ENCODE data around the gene PTCD2. TPM values are rescaled to one million over a fixed set of nuclear protein-coding genes. Genes with fewer than 3 reads are reported as not detected.

PTCD2 gene
- total RNA-seq, 1 donor = 11.7 TPM

DNA sequence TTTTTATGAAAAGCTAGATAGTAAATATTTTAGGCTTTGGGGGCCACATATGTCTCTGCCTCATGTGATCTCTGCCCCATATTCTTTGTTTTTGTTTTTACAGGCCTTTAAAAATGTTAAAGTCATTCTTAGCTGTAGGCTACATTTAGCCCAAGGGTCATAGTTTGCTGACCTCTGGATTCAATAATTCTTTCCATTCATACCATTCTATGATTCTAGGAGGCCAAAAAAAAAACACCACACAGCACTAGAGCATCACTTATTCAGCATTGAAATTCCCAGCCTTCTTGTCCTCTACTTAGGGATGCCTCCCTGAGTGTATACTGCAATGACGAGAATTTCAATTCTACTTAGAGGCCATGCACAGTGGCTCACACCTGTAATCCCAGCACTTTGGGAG, 17.0 kb downstream of the PTCD2 start:
- TF ChIP-seq, protein P1, sequence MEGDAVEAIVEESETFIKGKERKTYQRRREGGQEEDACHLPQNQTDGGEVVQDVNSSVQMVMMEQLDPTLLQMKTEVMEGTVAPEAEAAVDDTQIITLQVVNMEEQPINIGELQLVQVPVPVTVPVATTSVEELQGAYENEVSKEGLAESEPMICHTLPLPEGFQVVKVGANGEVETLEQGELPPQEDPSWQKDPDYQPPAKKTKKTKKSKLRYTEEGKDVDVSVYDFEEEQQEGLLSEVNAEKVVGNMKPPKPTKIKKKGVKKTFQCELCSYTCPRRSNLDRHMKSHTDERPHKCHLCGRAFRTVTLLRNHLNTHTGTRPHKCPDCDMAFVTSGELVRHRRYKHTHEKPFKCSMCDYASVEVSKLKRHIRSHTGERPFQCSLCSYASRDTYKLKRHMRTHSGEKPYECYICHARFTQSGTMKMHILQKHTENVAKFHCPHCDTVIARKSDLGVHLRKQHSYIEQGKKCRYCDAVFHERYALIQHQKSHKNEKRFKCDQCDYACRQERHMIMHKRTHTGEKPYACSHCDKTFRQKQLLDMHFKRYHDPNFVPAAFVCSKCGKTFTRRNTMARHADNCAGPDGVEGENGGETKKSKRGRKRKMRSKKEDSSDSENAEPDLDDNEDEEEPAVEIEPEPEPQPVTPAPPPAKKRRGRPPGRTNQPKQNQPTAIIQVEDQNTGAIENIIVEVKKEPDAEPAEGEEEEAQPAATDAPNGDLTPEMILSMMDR (IDR thresholded peaks at IDR 0.05; ENCODE audit: insufficient read depth, low read depth, low read length) = no peak
- H3K4me3 ChIP-seq (ENCODE audit: low read depth, low read length) = no peak overlapping the region
- no peak for DNase-seq (ENCODE audit: low read depth)

DNA sequence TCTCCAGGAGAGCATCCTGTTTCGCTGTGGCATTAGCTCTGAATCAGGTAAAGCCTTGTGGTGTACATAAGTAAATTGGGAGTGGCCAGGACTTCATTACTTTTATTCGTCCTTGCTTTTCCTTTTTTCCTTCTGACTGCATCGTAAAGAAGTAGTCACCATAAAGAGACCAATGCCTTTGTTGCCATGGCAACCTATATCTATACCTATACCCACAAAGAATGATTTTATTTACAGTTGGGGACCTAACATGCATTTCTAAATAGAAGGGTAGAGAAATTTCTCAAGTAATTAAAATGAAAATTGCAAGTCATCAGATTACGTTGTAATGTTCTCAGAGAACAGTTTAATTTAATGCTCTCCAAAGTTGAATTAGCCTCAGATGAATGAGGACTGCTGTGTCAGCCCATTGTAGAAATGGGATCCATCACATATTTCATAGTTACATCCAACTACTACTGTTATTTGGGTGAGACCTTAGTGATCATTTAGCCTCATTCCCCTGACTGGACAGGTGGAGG, 18.6 kb downstream of the PTCD2 start:
- TF ChIP-seq, protein P1 (IDR thresholded peaks at IDR 0.05; ENCODE audit: insufficient read depth, low read depth, low read length) = no peak
- no peak overlapping the region for H3K4me3 ChIP-seq (ENCODE audit: low read depth, low read length)

DNA sequence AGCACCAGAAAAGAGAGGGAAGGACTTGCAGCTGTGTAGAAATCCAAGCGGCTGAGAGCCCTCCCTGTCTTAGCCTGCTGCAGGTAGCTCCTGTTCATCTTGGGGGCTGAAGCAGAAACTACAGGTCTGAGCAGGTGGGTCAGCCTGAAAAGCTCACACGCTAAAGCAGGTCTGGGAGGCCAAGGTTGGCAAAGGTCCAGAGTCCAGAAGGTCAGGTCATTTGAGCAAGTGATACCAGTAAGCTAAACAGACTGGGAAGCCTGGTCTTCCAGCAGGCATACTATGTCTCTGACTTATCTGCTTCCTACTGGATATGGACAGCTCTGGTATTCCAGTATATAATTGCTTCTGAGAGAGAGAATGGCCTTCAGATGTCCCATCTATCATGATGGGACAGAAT, 26.2 kb downstream of the PTCD2 start:
- no peak for DNase-seq (ENCODE audit: low read depth)
- TF ChIP-seq, protein P1 (IDR thresholded peaks at IDR 0.05; ENCODE audit: insufficient read depth, low read depth, low read length) = no peak

More for the DNA sequence above, 18.6 kb downstream of the PTCD2 start:
- DNase-seq (ENCODE audit: low read depth) = no peak

DNA sequence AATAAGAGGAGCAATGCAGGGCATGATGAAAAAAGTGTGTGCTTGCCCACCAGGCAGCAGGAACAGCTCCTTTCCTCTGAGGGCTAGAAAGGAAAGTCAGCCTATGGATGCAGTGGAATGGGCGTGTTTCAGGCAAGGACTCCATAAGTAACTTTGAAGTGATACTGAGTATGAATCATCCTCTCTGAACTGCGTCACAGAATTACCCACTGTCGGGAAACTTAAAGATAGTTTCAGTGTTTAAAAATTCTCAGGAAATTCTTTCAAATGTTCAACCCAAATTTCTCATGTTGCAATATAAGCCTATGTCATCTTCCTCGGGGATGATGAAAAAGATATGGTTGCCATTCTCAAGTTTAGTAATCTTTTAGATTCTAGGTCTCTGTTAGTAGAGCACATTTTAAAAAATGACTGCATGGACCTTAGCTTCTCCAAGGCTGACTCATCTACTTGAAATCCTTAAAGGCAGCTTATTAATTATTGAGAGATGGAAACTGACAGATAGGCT, 27.7 kb downstream of the PTCD2 start:
- DNase-seq (ENCODE audit: low read depth) = peak; percentile 97
- TF ChIP-seq, protein P1 (IDR thresholded peaks at IDR 0.05; ENCODE audit: insufficient read depth, low read depth, low read length) = no peak
- H3K4me3 ChIP-seq (ENCODE audit: low read depth, low read length) = no peak overlapping the region

More for the DNA sequence above, 26.2 kb downstream of the PTCD2 start:
- H3K4me3 ChIP-seq (ENCODE audit: low read depth, low read length) = no peak overlapping the region

DNA sequence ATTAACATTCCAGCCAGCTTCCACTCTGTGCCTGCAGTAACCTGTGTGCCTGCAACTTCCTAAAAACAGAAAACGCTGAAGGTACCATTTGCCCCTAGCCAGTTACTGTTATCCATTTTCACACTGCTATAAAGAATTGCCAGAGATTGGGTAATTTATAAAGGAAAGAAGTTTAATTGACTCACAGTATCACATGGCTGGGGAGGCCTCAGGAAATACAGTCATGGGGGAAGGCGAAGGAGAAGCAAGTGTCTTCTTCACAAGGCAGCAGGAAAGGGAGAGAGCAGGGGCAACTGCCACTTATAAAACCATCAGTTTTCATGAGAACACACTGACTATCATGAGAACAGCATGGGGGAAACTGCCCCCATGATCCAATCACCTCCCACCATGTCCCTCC, 31.2 kb downstream of the PTCD2 start:
- DNase-seq (ENCODE audit: low read depth) = no peak
- TF ChIP-seq, protein P1 (IDR thresholded peaks at IDR 0.05; ENCODE audit: insufficient read depth, low read depth, low read length) = no peak
- H3K4me3 ChIP-seq (ENCODE audit: low read depth, low read length) = no peak overlapping the region

DNA sequence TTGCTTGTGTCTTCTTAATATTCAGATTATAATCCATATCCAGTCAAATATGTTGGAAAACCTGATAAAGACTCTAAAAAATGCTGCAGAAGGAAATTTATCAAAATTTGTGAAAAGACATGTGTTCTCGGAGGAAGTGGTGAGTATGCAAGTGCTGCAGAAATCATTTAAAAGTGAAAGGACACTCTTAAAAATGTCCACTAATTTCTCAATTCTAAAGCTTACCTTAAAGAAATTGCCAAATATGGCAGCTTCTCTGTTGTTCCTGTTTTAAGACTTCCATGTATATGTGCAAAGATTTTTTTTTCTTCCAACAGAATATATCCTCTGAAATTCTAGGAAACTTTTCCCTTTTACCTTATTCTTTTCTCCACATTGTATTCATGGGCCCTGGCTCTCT, 32.4 kb downstream of the PTCD2 start:
- TF ChIP-seq, protein P1 (IDR thresholded peaks at IDR 0.05; ENCODE audit: insufficient read depth, low read depth, low read length) = no peak
- DNase-seq (ENCODE audit: low read depth) = no peak
- H3K4me3 ChIP-seq (ENCODE audit: low read depth, low read length) = no peak overlapping the region

DNA sequence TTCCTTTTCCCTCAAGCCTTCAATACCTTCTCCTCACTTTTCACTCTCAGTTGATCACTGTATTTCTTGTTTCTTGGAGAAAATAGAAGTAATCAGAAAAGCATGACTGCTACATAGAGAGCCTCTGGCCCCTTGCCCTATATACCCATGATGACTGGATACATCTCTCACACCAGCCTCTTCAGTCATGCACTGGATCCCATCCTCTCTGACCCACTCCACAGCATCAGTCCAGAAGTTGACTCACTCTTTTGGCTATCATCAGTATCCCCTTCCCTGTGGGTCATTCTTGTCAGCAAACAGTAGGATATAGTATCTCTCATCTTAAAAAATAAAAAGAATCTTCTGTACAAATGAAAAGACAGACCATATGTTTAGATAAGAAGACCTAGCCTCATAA, 32.9 kb downstream of the PTCD2 start:
- peak; percentile 12 for DNase-seq (ENCODE audit: low read depth)
- no peak overlapping the region for H3K4me3 ChIP-seq (ENCODE audit: low read depth, low read length)
- TF ChIP-seq, protein P1 (IDR thresholded peaks at IDR 0.05; ENCODE audit: insufficient read depth, low read depth, low read length) = no peak

All from fibroblast of villous mesenchyme (primary cell).